H9 (cell line): ENCODE measurements around the gene RAB30. TPM values are rescaled to one million over a fixed set of nuclear protein-coding genes. Genes with fewer than 3 reads are reported as not detected.

ENCODE experiments used
- DNase-seq: peaks from one replicate; pipeline ENCODE4 v3.0.0-alpha.2; 2017
- H2AFZ ChIP-seq: one replicate; pipeline ENCODE4 v1.6.1; 2013; ENCODE audit warnings: mild to moderate bottlenecking, low read length, control low read depth, moderate library complexity
- H2AK5ac ChIP-seq: 2 replicates; pipeline ENCODE4 v1.6.1; 2013; ENCODE audit warnings: low read length, control low read depth, mixed read lengths; ENCODE audit not compliant: insufficient read length
- H2BK120ac ChIP-seq: one replicate; pipeline ENCODE4 v1.6.1; 2013; ENCODE audit warnings: low read depth, mild to moderate bottlenecking, low read length, control low read depth, inconsistent platforms; ENCODE audit not compliant: poor library complexity, severe bottlenecking
- H2BK12ac ChIP-seq: 2 replicates; pipeline ENCODE4 v1.6.1; 2013; ENCODE audit warnings: low read length, control low read depth, mixed read lengths, low read depth; ENCODE audit not compliant: insufficient read length
- H2BK15ac ChIP-seq: 2 replicates; pipeline ENCODE4 v1.6.1; 2013; ENCODE audit warnings: low read depth, low read length, control low read depth
- H2BK20ac ChIP-seq: one replicate; pipeline ENCODE4 v1.6.1; 2013; ENCODE audit warnings: low read depth, mild to moderate bottlenecking, low read length, control low read depth, inconsistent platforms; ENCODE audit not compliant: poor library complexity, severe bottlenecking
- H2BK5ac ChIP-seq: 2 replicates; pipeline ENCODE4 v1.6.1; 2013; ENCODE audit warnings: low read length, control low read depth, mixed read lengths; ENCODE audit not compliant: insufficient read length
- H3K14ac ChIP-seq: 2 replicates; pipeline ENCODE4 v1.6.1; 2013; ENCODE audit warnings: low read length, control low read depth; ENCODE audit not compliant: insufficient read depth
- H3K18ac ChIP-seq: 2 replicates; pipeline ENCODE4 v1.6.1; 2013; ENCODE audit warnings: low read depth, mild to moderate bottlenecking, mixed read lengths, low read length, control low read depth; ENCODE audit not compliant: insufficient read length
- H3K23ac ChIP-seq: 2 replicates; pipeline ENCODE4 v1.6.1; 2013; ENCODE audit warnings: low read length, control low read depth, mixed read lengths, low read depth; ENCODE audit not compliant: insufficient read length
- H3K23me2 ChIP-seq: 2 replicates; pipeline ENCODE4 v1.6.1; 2013; ENCODE audit warnings: low read depth, mild to moderate bottlenecking, mixed read lengths, low read length, control low read depth; ENCODE audit not compliant: insufficient read length, poor library complexity, severe bottlenecking
- H3K27ac ChIP-seq: 2 replicates; pipeline ENCODE4 v1.5.1; 2013; ENCODE audit warnings: low read length, control low read depth, mixed read lengths, low read depth; ENCODE audit not compliant: insufficient read length
- H3K27me3 ChIP-seq: 2 replicates; pipeline ENCODE4 v1.6.1; 2013; ENCODE audit warnings: low read length, control low read depth, inconsistent platforms; ENCODE audit not compliant: insufficient read depth
- H3K4ac ChIP-seq: 2 replicates; pipeline ENCODE4 v1.6.1; 2013; ENCODE audit warnings: low read depth, mild to moderate bottlenecking, control low read depth, inconsistent platforms, low read length, moderate library complexity
- H3K4me1 ChIP-seq: 2 replicates; pipeline ENCODE4 v1.6.1; 2013; ENCODE audit warnings: low read length, control low read depth, inconsistent platforms; ENCODE audit not compliant: insufficient read depth
- H3K4me2 ChIP-seq: 2 replicates; pipeline ENCODE4 v1.6.1; 2013; ENCODE audit warnings: low read length, control low read depth, mixed read lengths; ENCODE audit not compliant: insufficient read length, insufficient read depth
- H3K56ac ChIP-seq: 2 replicates; pipeline ENCODE4 v1.6.1; 2013; ENCODE audit warnings: low read depth, mild to moderate bottlenecking, mixed read lengths, low read length, control low read depth; ENCODE audit not compliant: insufficient read length
- H3K79me1 ChIP-seq: 2 replicates; pipeline ENCODE4 v1.6.1; 2013; ENCODE audit warnings: low read depth, mild to moderate bottlenecking, moderate library complexity, low read length, control low read depth, inconsistent platforms; ENCODE audit not compliant: insufficient read depth, poor library complexity, severe bottlenecking
- H3K79me2 ChIP-seq: 2 replicates; pipeline ENCODE4 v1.6.1; 2013; ENCODE audit warnings: low read length, control low read depth, inconsistent platforms; ENCODE audit not compliant: insufficient read depth
- H3K9ac ChIP-seq: 2 replicates; pipeline ENCODE4 v1.6.1; 2013; ENCODE audit warnings: low read length, control low read depth, mixed read lengths; ENCODE audit not compliant: insufficient read length; ENCODE audit errors: extremely low read depth
- H3K9me3 ChIP-seq: one replicate; pipeline ENCODE4 v1.6.1; 2013; ENCODE audit warnings: low read depth, low read length, inconsistent platforms; ENCODE audit not compliant: control insufficient read depth
- H3T11ph ChIP-seq: one replicate; pipeline ENCODE4 v1.6.1; 2013; ENCODE audit warnings: mild to moderate bottlenecking, low read length, control low read depth, inconsistent platforms
- H4K20me1 ChIP-seq: one replicate; pipeline ENCODE4 v1.6.1; 2013; ENCODE audit not compliant: control insufficient read depth, insufficient read length, insufficient read depth
- H4K5ac ChIP-seq: 2 replicates; pipeline ENCODE4 v1.6.1; 2013; ENCODE audit warnings: low read depth, mild to moderate bottlenecking, mixed read lengths, low read length, control low read depth; ENCODE audit not compliant: insufficient read length
- H4K8ac ChIP-seq: replicated peaks from 2 replicates; pipeline ENCODE4 v1.6.1; 2013; ENCODE audit warnings: low read length, control low read depth, mixed read lengths, low read depth; ENCODE audit not compliant: insufficient read length
- H4K91ac ChIP-seq: 2 replicates; pipeline ENCODE4 v1.6.1; 2013; ENCODE audit warnings: low read depth, mild to moderate bottlenecking, moderate library complexity, mixed read lengths, low read length, control low read depth; ENCODE audit not compliant: insufficient read length
- H3K27ac Mint-ChIP-seq, 3 experiments: 2 replicates in 2 of 3; 3 replicates in 1 of 3; pipeline ENCODE4 v1.8.0; 2020 to 2021; ENCODE audit warnings: mixed read lengths in 3 of 3, mild to moderate bottlenecking in 1 of 3, moderate library complexity in 1 of 3
- H3K27me3 Mint-ChIP-seq: 2 replicates; pipeline ENCODE4 v1.8.0; 2021; ENCODE audit warnings: low read depth, mild to moderate bottlenecking, moderate library complexity, mixed read lengths
- H3K36me3 Mint-ChIP-seq, 3 experiments: 2 replicates in 2 of 3; 3 replicates in 1 of 3; pipeline ENCODE4 v1.8.0; 2020 to 2021; ENCODE audit warnings: low read depth in 3 of 3, mixed read lengths in 3 of 3; ENCODE audit not compliant: insufficient read depth in 1 of 3
- H3K4me1 Mint-ChIP-seq, 2 experiments: 2 replicates each; pipeline ENCODE4 v1.8.0; 2020; ENCODE audit warnings: mixed read lengths in 2 of 2
- H3K4me3 Mint-ChIP-seq, 2 experiments: 2 replicates in 1 of 2; 3 replicates in 1 of 2; pipeline ENCODE4 v1.8.0; 2020 to 2021; ENCODE audit warnings: mild to moderate bottlenecking in 2 of 2, mixed read lengths in 2 of 2, moderate library complexity in 1 of 2
- H3K9me3 Mint-ChIP-seq, 2 experiments: 2 replicates in 1 of 2; 3 replicates in 1 of 2; pipeline ENCODE4 v1.8.0; 2020; ENCODE audit warnings: mild to moderate bottlenecking in 2 of 2, mixed read lengths in 2 of 2, moderate library complexity in 1 of 2
- CTCF ChIP-seq: fragments of 200-600 bp; sonication (generic); conservative IDR thresholded peaks from 3 replicates; pipeline ENCODE4 v1.8.0; 2021; ENCODE audit warnings: antibody characterized with exemption, mild to moderate bottlenecking
- WGBS: extraction: QIAGEN DNeasy Blood & Tissue Kit; methylation state at CpG from one replicate; pipeline ENCODE4 v1.1.7; 2013; ENCODE audit warnings: missing lambda C conversion rate, low lambda C conversion rate, mixed read lengths; ENCODE audit not compliant: insufficient read length; ENCODE audit errors: extremely low coverage; 5-methylcytosine and 5-hydroxymethylcytosine counted together
- total RNA-seq: library from RNA; stranded (reverse); gene quantifications from 2 replicates; pipeline ENCODE4 v1.2.1, GENCODE V29; 2021

RAB30 gene
- total RNA-seq, 1 experiment from 2014 or later = 4.8 TPM

- no peaks in the 10 kb centered on the region for H3K27me3 Mint-ChIP-seq
- Histone ChIP-seq H3K4ac (no peak overlapping the region), H3K14ac (no peak overlapping the region), H3T11ph (no peak overlapping the region), H3K27me3 (no peaks in the 10 kb centered on the region), H3K27ac (no peak overlapping the region), H3K18ac (no peak overlapping the region), H2BK12ac (no peak overlapping the region), H2AFZ (no peak overlapping the region), H2BK15ac (no peak overlapping the region), H3K79me2 (no peaks in the 10 kb centered on the region), H2BK5ac (no peak overlapping the region), H4K91ac (no peak overlapping the region), H4K8ac (no peak overlapping the region), H3K23ac (no peak overlapping the region), H3K4me2 (no peak overlapping the region), H3K9ac (no peak overlapping the region), H3K9me3 (no peaks in the 10 kb centered on the region), H4K20me1 (no peaks in the 10 kb centered on the region), H2BK120ac (no peak overlapping the region), H3K56ac (no peak overlapping the region), H3K79me1 (no peaks in the 10 kb centered on the region), H2BK20ac (no peak overlapping the region), H4K5ac (no peak overlapping the region), H3K23me2 (no peaks in the 10 kb centered on the region), H3K4me1 (no peaks in the 10 kb centered on the region), H2AK5ac (no peak overlapping the region)
- DNase-seq = no peak
- no peaks in the 10 kb centered on the region for H3K4me1 Mint-ChIP-seq
- no peak overlapping the region for H3K27ac Mint-ChIP-seq
- no peak overlapping the region for H3K4me3 Mint-ChIP-seq
- TF ChIP-seq CTCF = no peak
- H3K36me3 Mint-ChIP-seq = peaks cover 8 to 40% (median 39%) of the 10 kb centered on the region in 3 experiments; a peak in 5 of 7 replicates
- no CpG with 5 or more reads among the region's 10 CpGs for WGBS
- H3K9me3 Mint-ChIP-seq = no peaks in the 10 kb centered on the region
Measured at GRCh38 chr11:82929121-82929520, 142.6 kb downstream of the RAB30 start.
